GM19463 (cell line): Measurements from ENCODE around the gene TMEM192.
"Not testable (repeated sequence)": the region's sequence is repeated elsewhere in the genome, so short reads cannot be mapped to it uniquely, and the experiment has no call there.

Experiments used
- ATAC-seq: cut with Tn5 transposase; IDR thresholded peaks from one replicate; pipeline ENCODE4 v1.9.1; 2021; ENCODE audit warnings: mild to moderate bottlenecking, moderate library complexity; ENCODE audit not compliant: unreplicated experiment

TMEM192 gene

GRCh38 chr4:165094873-165095272 lies 17.8 kb downstream of the TMEM192 start:
- ATAC-seq, result no peak

GRCh38 chr4:165092187-165092586 lies 20.5 kb downstream of the TMEM192 start:
- ATAC-seq, result not testable (repeated sequence)

- ATAC-seq, result no peak
Measured at GRCh38 chr4:165088366-165088765, 24.3 kb downstream of the TMEM192 start.

GRCh38 chr4:165085946-165086345 lies 26.7 kb downstream of the TMEM192 start:
- no peak for ATAC-seq

GRCh38 chr4:165084787-165085186 lies 27.9 kb downstream of the TMEM192 start:
- not testable (repeated sequence) for ATAC-seq

- ATAC-seq, result peak; percentile 76
Measured at GRCh38 chr4:165079476-165079875, 33.2 kb downstream of the TMEM192 start.

- ATAC-seq, result no peak
Measured at GRCh38 chr4:165077034-165077578, 35.6 kb downstream of the TMEM192 start.

- ATAC-seq, result not testable (repeated sequence)
Measured at GRCh38 chr4:165073346-165073745, 39.3 kb downstream of the TMEM192 start.

GRCh38 chr4:165070560-165070959 lies 42.1 kb downstream of the TMEM192 start:
- ATAC-seq, result no peak

GRCh38 chr4:165060938-165061337 lies 51.7 kb downstream of the TMEM192 start:
- ATAC-seq, result no peak

- ATAC-seq, result no peak
Measured at GRCh38 chr4:165059386-165059785, 53.3 kb downstream of the TMEM192 start.

GRCh38 chr4:165058666-165059065 lies 54.0 kb downstream of the TMEM192 start:
- ATAC-seq, result no peak

GRCh38 chr4:165055601-165056000 lies 57.1 kb downstream of the TMEM192 start:
- ATAC-seq, result no peak

- no peak for ATAC-seq
Measured at GRCh38 chr4:165053645-165054044, 59.0 kb downstream of the TMEM192 start, which contains the start of gene TRIM75. TSS of gene TRIM75 (plus strand) at chr4:165053866. CDS start at chr4:165059148, 5,282 bp downstream.

- no peak for ATAC-seq
Measured at GRCh38 chr4:165052627-165053026, 60.0 kb downstream of the TMEM192 start.

GRCh38 chr4:165048170-165048569 lies 64.5 kb downstream of the TMEM192 start:
- ATAC-seq, result no peak

GRCh38 chr4:165031436-165032211 lies 81.0 kb downstream of the TMEM192 start, which contains the start of gene TRIM60:
TSS of gene TRIM60 (plus strand) at chr4:165031999. CDS start at chr4:165040073, 8,074 bp downstream.
- no peak for ATAC-seq

GRCh38 chr4:165027762-165028402 lies 84.8 kb downstream of the TMEM192 start:
- no peak for ATAC-seq

GRCh38 chr4:165025782-165026181 lies 86.9 kb downstream of the TMEM192 start:
- ATAC-seq, result not testable (repeated sequence)
